Putamen (tissue), 1 donor: ENCODE data around the gene TCTN3.
A peak's percentile ranks its signal among the peaks of the same experiment; 100 is the strongest.
"Not testable (repeated sequence)": the region's sequence is repeated elsewhere in the genome, so short reads cannot be mapped to it uniquely, and the experiment has no call there.

ENCODE experiments used
- DNase-seq: peaks from one replicate; pipeline ENCODE4 v3.0.0-alpha.2; 2016; ENCODE audit warnings: low spot score

TCTN3 gene

GRCh38 chr10:95693668-95694534 is at the start of gene TCTN3:
TCTN3 (minus strand) TSS chr10:95693927; CDS start chr10:95693899, 28 bp downstream.
- DNase-seq: peak; percentile 100

- DNase-seq: no peak
Observed at GRCh38 chr10:95742962-95743535, 49.3 kb upstream of the TCTN3 start.

DNA sequence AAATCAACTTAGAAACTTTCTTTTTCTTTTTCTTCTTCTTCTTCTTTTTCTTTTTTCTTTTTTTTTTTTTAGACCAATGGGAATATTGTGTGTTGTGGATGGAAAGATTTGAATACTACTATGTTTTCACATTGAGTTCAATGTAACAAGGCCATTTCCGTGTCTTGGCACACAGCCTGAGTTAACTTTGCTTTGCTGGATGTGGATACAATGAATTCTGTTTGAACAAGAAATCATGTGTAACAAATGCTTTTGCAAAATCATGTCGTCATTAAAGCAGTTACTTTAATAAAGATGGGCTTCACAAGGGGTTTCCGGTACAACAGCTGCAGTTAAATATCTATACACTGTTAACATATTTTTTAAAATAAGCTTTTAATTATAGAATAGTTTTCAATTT is 48.8 kb upstream of the TCTN3 start:
- no peak for DNase-seq

- peak; percentile 20 for DNase-seq
Observed at GRCh38 chr10:95741807-95742467, 48.2 kb upstream of the TCTN3 start.

DNA sequence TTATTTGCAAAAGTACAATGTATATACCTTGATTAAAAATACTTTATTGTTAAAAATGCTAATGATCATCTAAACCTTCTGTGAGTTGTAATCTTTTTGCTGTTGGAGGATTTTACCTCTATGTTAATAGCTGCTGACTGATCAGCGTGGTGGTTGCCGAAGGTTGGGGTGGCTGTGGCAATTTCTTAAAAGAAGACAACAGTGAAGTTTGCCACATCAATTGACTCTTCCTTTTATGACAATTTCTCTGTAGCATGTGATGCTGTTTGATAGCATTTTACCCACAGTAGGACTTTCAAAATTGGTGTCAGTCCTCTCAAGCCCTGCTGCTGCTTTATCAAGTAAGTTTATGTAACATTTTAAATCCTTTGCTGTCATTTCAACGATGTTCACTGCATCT is 45.3 kb upstream of the TCTN3 start:
- no peak for DNase-seq

DNA sequence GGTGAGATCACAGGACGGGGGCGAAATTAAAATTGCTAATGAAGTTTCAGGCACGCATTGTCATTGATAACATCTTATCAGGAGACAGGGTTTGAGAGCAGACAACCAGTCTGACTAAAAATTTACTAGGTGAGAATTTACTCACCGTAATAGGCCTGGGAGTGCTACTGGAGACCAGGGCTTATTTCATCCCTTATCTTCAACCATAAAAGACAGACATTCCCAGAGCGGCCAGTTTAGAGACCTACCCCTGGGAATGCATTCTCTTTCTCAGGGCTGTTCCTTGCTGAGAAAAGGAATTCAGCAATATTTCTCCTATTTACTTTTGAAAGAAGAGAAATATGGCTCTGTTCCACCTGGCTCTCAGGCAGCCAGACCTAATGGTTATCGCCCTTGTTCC is 39.2 kb upstream of the TCTN3 start:
- not testable (repeated sequence) for DNase-seq

GRCh38 chr10:95730233-95730632 is 36.5 kb upstream of the TCTN3 start:
- no peak for DNase-seq

GRCh38 chr10:95729323-95730055 is 35.8 kb upstream of the TCTN3 start:
- no peak for DNase-seq

DNA sequence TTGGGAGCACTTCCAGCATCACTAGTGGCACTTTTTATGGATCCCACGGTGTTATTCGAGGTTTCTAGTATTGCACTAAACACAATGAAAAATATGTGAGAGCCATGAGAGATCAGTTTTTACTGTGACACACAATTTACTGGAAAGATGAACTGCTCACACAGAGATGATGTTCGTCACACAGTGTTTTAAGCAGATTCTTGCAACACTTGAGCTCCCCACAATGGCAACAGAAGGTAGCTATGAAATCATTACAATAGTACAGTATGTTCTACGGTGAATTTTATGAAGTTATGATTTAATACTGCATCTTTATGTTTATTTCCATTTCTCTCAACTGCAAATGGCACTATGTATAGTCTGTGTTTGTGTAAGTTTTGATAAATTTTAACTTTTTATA is 34.8 kb upstream of the TCTN3 start:
- no peak for DNase-seq

- not testable (repeated sequence) for DNase-seq
Observed at GRCh38 chr10:95722496-95722895, 28.8 kb upstream of the TCTN3 start.

DNA sequence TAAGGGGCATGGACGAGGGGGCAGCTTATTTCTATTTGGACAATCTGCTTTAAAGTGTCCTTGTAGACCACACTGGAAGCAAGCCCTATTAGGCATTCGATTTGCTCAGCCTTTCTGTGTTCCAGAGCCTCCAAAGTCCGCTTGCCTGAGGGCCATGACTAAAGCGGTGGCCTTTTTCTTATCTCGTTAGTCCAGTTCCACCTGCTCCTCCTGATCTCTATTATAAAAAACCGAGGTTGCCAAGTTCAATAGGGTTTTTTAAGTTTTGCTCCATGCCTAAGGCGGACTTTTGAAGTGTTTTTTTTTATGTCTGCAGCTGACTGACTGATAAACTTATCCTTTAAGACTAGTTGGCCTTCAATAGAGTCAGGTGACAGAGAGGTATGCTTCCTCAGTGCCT is 27.0 kb upstream of the TCTN3 start:
- not testable (repeated sequence) for DNase-seq

GRCh38 chr10:95716866-95717265 is 23.1 kb upstream of the TCTN3 start:
- DNase-seq: no peak

DNA sequence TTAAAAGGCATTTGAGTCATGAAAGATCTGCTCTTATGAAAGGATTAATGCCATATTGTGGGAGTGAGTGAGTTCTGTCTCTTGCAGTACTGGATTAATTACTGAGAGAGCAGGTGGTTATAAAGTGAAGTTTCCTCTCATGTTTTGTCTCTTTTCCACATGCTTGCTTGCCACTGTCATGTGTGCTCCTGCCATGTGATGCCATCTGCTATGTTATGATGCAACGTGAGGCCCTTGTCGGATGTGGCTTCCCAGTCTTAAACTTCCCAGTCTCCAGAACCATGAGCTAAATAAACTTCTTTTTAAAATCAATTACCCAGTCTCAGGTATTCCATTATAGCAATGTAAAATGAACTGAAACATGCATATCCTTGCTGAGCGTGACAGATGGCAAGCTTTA is 22.7 kb upstream of the TCTN3 start:
- no peak for DNase-seq

GRCh38 chr10:95711492-95711891 is 17.8 kb upstream of the TCTN3 start:
- DNase-seq: no peak

GRCh38 chr10:95706990-95707389 is 13.3 kb upstream of the TCTN3 start:
- no peak for DNase-seq

DNA sequence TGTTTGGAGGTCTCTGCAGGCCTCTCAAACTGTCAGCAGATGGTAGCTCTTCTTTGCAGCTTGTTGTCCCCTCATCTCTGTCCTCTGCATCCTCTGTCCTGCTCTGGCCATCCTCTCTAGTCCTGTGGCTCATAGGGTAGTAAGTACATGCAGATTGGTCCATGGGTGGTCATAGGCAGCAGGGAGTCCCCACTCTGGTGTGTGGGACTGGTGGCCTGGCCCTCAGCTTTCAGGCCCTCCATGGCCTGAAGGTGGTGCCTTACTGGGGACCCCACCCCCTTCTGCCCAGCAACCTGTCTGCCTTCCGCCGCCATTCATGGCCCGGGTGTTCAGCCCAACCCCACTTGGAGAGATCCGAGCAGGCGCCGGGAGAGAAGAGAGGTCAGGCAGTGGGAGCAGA is 12.8 kb upstream of the TCTN3 start:
- DNase-seq: no peak

- DNase-seq: no peak
Observed at GRCh38 chr10:95698415-95698814, 4.7 kb upstream of the TCTN3 start.

- DNase-seq: peak; percentile 17
Observed at GRCh38 chr10:95697429-95697828, 3.7 kb upstream of the TCTN3 start.

DNA sequence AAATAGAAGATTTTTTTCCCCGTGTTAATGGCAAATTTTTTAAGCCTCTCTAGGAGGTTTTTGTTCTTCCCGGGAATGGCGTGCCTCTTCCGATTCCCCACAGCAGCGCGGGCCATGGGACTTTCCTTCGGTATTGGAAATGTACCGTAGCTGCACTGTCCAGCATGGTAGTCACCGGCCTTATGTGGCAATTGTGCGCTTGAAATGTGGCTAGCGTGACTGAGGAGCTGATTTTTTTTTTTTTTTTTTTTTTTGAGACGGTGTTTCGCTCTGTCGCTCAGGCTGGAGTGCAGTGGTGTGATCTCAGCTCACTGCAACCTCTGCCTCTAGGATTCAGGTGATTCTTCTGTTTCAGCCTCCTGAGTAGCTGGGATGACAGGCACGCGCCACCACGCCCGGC is 938 bp upstream of the TCTN3 start:
- DNase-seq: no peak

- DNase-seq: no peak
Observed at GRCh38 chr10:95693071-95693667, 558 bp downstream of the TCTN3 start.

- DNase-seq: no peak
Observed at GRCh38 chr10:95691281-95691680, 2.4 kb downstream of the TCTN3 start.

- no peak for DNase-seq
Observed at GRCh38 chr10:95688648-95689047, 5.1 kb downstream of the TCTN3 start.
